Activated CD4-positive, alpha-beta T cell treated with anti-CD3 and anti-CD28 coated beads, Interleukin-2, amount 10 ng/mL, durations not matched to agents 7 days and 5 days (primary cell): Measurements from ENCODE around the gene TEX10. TPM values are rescaled to one million over a fixed set of nuclear protein-coding genes. Genes with fewer than 3 reads are reported as not detected.
"Not testable (repeated sequence)": the region's sequence is repeated elsewhere in the genome, so short reads cannot be mapped to it uniquely, and the experiment has no call there.

Experiments
- CTCF ChIA-PET: fragments of 350-600 bp; sonication (Branson Sonifier 250); formaldehyde crosslinking; loops from one replicate; lab custom pipeline; 2021; ENCODE audit warnings: antibody characterized with exemption; lab: Charles Lee
- POLR2A ChIA-PET: fragments of 350-600 bp; sonication (Branson Sonifier 250); formaldehyde crosslinking; loops from one replicate; lab custom pipeline; 2021; ENCODE audit warnings: antibody characterized with exemption; lab: Charles Lee
- DNase-seq: peaks from one replicate; pipeline ENCODE4 v3.0.0-alpha.2; 2020
- H3K27ac Mint-ChIP-seq: one replicate; pipeline ENCODE4 v1.8.0; 2021; ENCODE audit warnings: mild to moderate bottlenecking, moderate library complexity, mixed read lengths
- H3K27me3 Mint-ChIP-seq: one replicate; pipeline ENCODE4 v1.8.0; 2021; ENCODE audit warnings: mixed read lengths
- H3K36me3 Mint-ChIP-seq: one replicate; pipeline ENCODE4 v1.8.0; 2021; ENCODE audit warnings: low read depth, mixed read lengths
- H3K4me1 Mint-ChIP-seq: one replicate; pipeline ENCODE4 v1.8.0; 2021; ENCODE audit warnings: mixed read lengths
- H3K4me3 Mint-ChIP-seq: one replicate; pipeline ENCODE4 v1.8.0; 2021; ENCODE audit warnings: mild to moderate bottlenecking, moderate library complexity, mixed read lengths
- H3K9me3 Mint-ChIP-seq: one replicate; pipeline ENCODE4 v1.8.0; 2021; ENCODE audit warnings: mixed read lengths
- total RNA-seq, 2 experiments: library from RNA; stranded (reverse); gene quantifications; one replicate each; pipeline ENCODE4 v1.2.3, GENCODE V29; 2021

TEX10 gene
- 10 to 100 TPM; 18.5 to 20.1 TPM for total RNA-seq

DNA sequence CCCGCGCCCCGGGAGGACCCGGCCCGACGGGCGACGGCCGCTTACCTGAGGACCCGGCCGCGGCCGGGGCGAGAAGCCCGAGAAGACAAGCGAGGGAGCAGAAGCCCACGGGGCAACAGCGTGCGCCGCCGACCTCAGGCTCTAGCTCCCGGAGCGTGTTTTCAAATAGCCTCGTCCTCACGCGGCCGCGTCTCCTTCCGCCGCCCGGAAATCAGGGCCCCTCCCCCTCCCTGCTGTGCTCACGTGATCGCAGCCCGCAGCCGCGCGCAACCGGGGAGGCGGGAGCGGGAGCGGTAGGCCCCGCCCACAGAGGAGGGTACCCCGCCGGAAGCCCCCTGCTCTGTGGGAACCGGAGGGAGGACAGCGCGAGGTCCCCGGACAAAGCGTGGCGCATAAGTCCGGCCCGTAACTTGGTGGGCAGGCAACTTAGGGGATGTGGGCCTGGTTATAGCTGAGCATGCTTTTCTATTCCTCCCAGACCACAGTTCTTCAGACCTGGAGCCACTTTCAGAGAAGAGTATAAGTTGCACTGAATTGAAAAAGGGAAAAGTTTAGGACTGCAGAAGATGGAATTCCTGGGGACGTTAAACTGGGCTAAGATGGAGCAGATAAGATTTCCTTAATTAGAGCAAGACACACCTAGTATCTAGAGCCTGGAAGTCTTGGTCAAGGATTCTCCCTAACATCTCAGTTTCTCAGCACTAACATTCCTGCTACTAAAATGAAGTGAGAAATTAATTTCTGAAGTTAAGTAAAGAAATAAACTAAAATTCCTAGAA lies at the start of gene TEX10:
TSS of gene TEX10 (minus strand) at position 216 of the 779 bp plus-strand sequence. CDS start 3,579 bp downstream, outside the sequence.
- POLR2A ChIA-PET, result interaction anchor here (0.6 kb wide), 1 partner anchor 8 kb away, joined by 3 read pairs; no protein-coding TSS in a partner anchor
- CTCF ChIA-PET, result interaction anchor here (0.7 to 1.3 kb wide), 3 partner anchors 12 to 52 kb away, joined by 3 read pairs; no protein-coding TSS in a partner anchor
- no peaks in the 10 kb centered on the region for H3K27me3 Mint-ChIP-seq
- H3K9me3 Mint-ChIP-seq, result peaks cover 12% of the 10 kb centered on the region
- H3K4me1 Mint-ChIP-seq, result peaks cover 46% of the 10 kb centered on the region
- H3K36me3 Mint-ChIP-seq, result peaks cover 14% of the 10 kb centered on the region
- DNase-seq, result peak; percentile 88
- peak within 1 kb of the TSS; percentile 89 for H3K4me3 Mint-ChIP-seq
- H3K27ac Mint-ChIP-seq, result peak within 1 kb of the TSS; percentile 92

DNA sequence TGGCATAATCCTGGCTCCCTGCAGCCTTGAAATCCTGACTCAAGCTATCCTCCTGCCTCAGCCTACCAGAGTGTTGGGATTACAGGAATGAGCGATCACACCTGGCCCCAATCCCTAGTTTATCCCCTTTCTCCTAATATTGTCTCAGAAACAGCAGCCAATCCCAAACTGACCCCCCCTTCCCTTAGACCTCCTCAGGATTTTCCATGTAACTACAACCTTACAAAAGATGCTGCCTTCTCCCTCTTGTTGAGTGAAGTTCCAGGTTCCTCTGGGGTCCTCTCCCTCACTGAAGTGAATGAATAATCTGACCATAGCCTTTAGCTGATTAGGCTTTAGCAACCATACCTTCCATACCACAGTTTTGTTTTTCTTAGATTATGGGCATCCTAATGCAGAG lies 48.3 kb upstream of the TEX10 start:
- DNase-seq, result no peak
- H3K4me3 Mint-ChIP-seq, result no peak overlapping the region
- no peak overlapping the region for H3K27ac Mint-ChIP-seq
- no peaks in the 10 kb centered on the region for H3K9me3 Mint-ChIP-seq
- CTCF ChIA-PET, result interaction anchor here (1.1 kb wide), 1 partner anchor 15 kb away, joined by 5 read pairs; no protein-coding TSS in a partner anchor
- POLR2A ChIA-PET, result no interaction called here
- peaks cover 10% of the 10 kb centered on the region for H3K27me3 Mint-ChIP-seq
- H3K4me1 Mint-ChIP-seq, result no peaks in the 10 kb centered on the region
- no peaks in the 10 kb centered on the region for H3K36me3 Mint-ChIP-seq

DNA sequence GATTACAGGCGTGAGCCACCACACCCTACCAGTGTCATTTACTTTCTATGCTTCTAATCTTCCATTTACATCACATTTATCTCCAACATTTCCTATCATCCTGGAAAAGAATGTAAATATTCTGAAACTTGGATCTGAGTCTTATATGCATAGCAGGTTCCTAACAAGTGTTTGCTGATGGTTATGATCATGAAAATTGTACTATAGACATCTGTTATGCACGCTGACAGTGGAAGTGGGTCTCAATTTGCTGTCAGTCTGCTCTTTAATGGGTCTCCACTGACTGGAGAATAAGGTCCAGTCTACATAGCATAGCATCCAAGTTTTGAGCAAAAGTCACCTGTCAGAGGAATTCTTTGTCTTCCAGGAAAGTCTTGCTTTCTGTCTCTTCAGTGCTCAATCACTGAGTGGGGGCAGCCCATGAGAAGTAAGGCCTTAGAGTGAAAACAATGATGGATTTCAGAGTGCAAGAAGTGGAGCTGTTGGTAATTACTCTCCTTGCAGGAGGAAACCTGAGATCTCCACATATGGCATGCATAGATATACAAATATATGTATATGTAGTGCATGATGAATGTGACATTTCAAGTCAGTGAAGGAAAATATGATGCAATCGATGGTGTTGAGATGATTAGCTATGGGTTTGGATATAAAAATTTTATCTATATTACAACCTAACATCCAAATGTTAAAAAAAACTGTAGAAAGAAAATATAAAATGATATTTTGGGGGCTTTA lies 45.0 kb upstream of the TEX10 start:
- CTCF ChIA-PET, result no interaction called here

DNA sequence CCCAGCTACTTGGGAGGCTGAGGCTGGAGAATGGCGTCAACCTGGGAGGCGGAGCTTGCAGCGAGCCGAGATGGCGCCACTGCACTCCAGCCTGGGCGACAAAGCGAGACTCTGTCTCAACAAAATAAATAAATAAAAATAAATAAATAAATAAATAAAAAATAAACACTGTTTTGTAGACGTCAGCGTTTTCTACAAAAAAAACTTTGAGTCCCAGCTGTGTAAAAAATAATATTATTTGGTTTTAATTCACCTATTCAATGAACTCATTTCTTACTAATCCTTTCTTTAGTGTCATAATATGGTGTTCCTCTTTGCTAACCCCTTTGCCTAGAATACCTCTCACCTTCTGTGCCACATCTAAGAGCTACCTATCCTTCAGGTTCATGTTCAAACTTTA lies 44.0 kb upstream of the TEX10 start:
- no peaks in the 10 kb centered on the region for H3K36me3 Mint-ChIP-seq

More for the DNA sequence above, 45.0 kb upstream of the TEX10 start:
- POLR2A ChIA-PET, result no interaction called here
- peaks cover 10% of the 10 kb centered on the region for H3K27me3 Mint-ChIP-seq
- no peaks in the 10 kb centered on the region for H3K36me3 Mint-ChIP-seq
- no peak overlapping the region for H3K27ac Mint-ChIP-seq
- H3K9me3 Mint-ChIP-seq, result no peaks in the 10 kb centered on the region
- no peaks in the 10 kb centered on the region for H3K4me1 Mint-ChIP-seq
- no peak for DNase-seq
- no peak overlapping the region for H3K4me3 Mint-ChIP-seq

DNA sequence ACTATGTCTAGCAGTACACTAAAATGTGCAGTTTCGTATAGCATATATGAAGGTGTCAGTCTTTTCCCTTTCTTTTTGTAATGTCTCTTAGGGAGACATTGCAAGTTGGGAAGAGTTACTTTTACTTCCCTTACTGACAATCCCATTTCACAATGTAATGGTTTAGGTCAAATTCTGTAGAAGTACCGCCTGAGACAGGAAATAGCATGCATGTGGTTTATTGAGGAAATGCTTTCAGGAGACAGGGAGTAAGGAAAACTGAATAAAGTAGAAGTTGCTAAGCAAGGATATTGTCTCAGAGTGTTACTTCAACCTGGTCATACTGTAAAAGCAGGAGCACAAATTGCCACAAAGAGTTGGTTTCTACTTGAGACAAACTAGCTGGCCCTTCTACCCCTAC lies 42.1 kb upstream of the TEX10 start:
- Mint-ChIP-seq H3K27me3 (peaks cover 3% of the 10 kb centered on the region), H3K36me3 (no peaks in the 10 kb centered on the region), H3K4me3 (no peak overlapping the region), H3K27ac (no peak overlapping the region), H3K9me3 (peaks cover 3% of the 10 kb centered on the region), H3K4me1 (no peaks in the 10 kb centered on the region)
- POLR2A ChIA-PET, result no interaction called here
- DNase-seq, result no peak
- CTCF ChIA-PET, result no interaction called here

More for the DNA sequence above, 44.0 kb upstream of the TEX10 start:
- H3K27ac Mint-ChIP-seq, result no peak overlapping the region
- H3K9me3 Mint-ChIP-seq, result no peaks in the 10 kb centered on the region
- no peak overlapping the region for H3K4me3 Mint-ChIP-seq
- no peaks in the 10 kb centered on the region for H3K4me1 Mint-ChIP-seq
- CTCF ChIA-PET, result no interaction called here
- H3K27me3 Mint-ChIP-seq, result peaks cover 10% of the 10 kb centered on the region
- no peak for DNase-seq
- POLR2A ChIA-PET, result no interaction called here

DNA sequence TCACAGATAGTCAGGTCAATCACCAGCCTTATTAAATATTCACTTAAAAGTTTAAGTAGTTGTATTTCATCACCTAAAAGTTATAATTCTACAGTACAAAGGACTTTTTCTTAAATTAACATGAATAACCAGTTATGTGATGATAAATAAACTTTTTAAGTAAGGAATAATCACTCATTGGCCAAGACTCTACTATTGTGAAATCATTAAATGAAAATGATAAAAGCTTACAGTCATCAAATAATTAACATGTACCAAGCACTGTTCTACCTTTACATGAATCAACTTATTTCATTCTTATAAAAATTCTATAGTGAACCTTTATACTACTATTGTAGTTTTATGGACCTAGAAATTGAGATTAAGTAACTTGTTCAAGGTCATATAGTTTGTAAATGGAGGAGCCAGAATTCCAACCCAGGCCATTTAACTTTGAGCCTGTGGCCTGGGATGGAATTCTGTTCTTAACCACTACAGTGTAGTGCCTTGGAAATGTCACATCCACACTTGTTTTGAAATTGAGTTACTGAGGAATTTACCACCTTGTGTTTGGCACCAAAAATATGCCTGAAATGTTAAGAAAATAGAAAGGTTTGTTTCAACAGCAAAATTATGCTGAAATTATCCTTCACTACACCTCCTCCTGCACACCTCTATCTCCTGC lies 41.4 kb upstream of the TEX10 start:
- no peaks in the 10 kb centered on the region for H3K4me1 Mint-ChIP-seq
- POLR2A ChIA-PET, result no interaction called here
- no peak overlapping the region for H3K4me3 Mint-ChIP-seq
- H3K27me3 Mint-ChIP-seq, result peaks cover 3% of the 10 kb centered on the region
- peaks cover 3% of the 10 kb centered on the region for H3K9me3 Mint-ChIP-seq
- DNase-seq, result no peak
- no peaks in the 10 kb centered on the region for H3K36me3 Mint-ChIP-seq
- H3K27ac Mint-ChIP-seq, result no peak overlapping the region
- CTCF ChIA-PET, result no interaction called here

DNA sequence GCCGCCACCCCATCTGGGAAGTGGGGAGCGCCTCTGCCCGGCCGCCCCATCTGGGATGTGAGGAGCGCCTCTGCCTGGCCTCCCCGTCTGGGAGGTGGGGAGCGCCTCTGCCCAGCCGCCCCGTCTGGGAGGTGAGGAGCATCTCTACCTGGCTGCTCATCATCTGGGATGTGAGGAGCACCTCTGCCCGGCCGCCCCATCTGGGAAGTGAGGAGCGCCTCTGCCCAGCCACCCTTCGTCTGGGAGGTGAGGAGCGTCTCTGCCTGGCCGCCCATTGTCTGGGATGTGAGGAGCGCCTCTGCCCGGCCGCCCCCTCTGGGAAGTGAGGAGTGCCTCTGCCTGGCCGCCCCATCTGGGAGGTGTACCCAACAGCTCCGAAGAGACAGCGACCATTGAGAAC lies 40.2 kb upstream of the TEX10 start:
- H3K9me3 Mint-ChIP-seq, H3K4me3 Mint-ChIP-seq, H3K27me3 Mint-ChIP-seq, POLR2A ChIA-PET, H3K27ac Mint-ChIP-seq, CTCF ChIA-PET, H3K4me1 Mint-ChIP-seq, H3K36me3 Mint-ChIP-seq, DNase-seq: not testable (repeated sequence)

DNA sequence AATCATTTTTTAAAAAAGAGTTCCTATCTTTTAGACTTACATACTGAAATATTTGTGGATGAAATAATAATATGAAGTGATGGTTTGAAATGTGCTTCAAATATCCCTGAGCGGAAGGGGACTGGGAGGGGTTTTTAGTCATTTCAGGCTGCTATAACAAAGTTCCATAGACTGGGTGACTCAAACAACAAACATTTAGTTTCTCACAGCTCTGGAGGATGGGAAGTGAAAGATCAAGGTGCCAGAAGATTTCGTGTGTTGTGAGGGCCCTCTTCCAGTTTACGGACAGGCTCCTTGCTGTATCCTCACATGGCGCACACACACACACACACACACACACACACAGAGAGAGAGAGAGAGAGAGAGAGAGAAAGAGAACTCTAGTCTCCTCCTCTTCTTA lies 27.1 kb upstream of the TEX10 start:
- ChIA-PET CTCF (no interaction called here), POLR2A (no interaction called here)
- Mint-ChIP-seq H3K9me3 (peaks cover 2% of the 10 kb centered on the region), H3K27me3 (no peaks in the 10 kb centered on the region), H3K4me1 (no peaks in the 10 kb centered on the region), H3K27ac (no peak overlapping the region), H3K36me3 (no peaks in the 10 kb centered on the region), H3K4me3 (no peak overlapping the region)
- DNase-seq, result no peak

DNA sequence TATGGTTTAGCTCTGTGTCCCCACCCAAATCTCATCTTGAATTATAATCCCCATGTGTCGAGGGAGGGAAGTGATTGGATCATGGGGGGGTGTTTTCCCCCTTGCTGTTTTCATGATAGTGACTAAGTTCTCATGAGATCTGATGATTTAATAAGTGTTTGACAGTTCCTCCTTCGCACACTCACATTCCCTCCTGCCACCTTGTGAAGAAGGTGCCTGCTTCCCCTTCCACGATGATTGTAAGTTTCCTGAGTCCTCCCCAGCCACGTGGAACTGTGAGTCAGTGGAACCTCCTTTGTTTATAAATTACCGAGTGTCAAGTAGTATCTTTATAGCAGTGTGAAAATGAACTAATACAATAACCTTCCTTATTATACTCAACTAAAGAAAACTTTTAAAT lies 24.3 kb upstream of the TEX10 start:
- H3K27ac Mint-ChIP-seq, result no peak overlapping the region
- DNase-seq, result no peak
- no peaks in the 10 kb centered on the region for H3K36me3 Mint-ChIP-seq
- ChIA-PET CTCF (no interaction called here), POLR2A (no interaction called here)
- no peaks in the 10 kb centered on the region for H3K9me3 Mint-ChIP-seq
- no peaks in the 10 kb centered on the region for H3K27me3 Mint-ChIP-seq
- H3K4me1 Mint-ChIP-seq, result no peaks in the 10 kb centered on the region
- no peak overlapping the region for H3K4me3 Mint-ChIP-seq

DNA sequence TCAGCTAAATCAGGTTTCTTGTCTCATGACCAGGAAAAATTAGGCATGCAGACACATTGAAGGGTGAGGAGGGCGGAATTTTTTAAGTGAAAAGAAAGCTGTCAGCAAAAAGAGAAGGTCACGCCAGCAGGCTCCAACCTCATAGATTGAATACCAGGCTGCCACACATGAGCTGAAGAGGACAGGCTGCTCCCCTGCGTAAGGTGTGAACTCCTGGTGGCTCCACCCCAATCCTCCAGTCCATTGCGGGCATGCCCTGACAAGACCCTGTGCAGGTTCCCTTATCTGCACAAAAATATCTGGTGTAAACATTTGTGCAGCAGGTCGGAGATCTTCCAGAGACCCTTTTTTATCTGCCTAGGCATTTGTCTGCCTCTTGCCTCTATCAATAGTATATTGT lies 22.9 kb upstream of the TEX10 start:
- ChIA-PET POLR2A (no interaction called here), CTCF (interaction anchor here (0.9 kb wide), 1 partner anchor 9 kb away, joined by 3 read pairs; no protein-coding TSS in a partner anchor)
- no peak for DNase-seq
- H3K4me3 Mint-ChIP-seq, result no peak overlapping the region
- no peak overlapping the region for H3K27ac Mint-ChIP-seq
- no peaks in the 10 kb centered on the region for H3K27me3 Mint-ChIP-seq
- H3K4me1 Mint-ChIP-seq, result no peaks in the 10 kb centered on the region
- H3K9me3 Mint-ChIP-seq, result no peaks in the 10 kb centered on the region
- no peaks in the 10 kb centered on the region for H3K36me3 Mint-ChIP-seq

DNA sequence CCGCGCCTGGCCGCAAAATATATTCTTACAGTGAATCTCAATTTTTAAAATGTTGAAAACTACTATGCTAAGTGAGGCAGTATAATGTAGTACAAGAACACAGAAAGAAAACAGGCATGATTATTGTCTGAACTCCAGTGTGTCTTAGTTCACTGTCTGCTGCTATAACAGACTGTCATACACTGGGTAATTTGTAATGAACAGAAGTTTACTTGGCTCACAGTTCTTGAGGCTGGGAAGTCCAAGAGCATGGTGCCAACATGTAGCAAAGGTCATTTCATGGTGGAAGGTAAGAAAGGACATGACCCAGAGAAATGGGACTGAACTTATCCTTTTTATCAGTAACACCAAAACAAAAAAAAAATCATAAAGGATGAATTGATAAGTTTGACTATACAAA lies 19.9 kb upstream of the TEX10 start:
- no peak overlapping the region for H3K27ac Mint-ChIP-seq

DNA sequence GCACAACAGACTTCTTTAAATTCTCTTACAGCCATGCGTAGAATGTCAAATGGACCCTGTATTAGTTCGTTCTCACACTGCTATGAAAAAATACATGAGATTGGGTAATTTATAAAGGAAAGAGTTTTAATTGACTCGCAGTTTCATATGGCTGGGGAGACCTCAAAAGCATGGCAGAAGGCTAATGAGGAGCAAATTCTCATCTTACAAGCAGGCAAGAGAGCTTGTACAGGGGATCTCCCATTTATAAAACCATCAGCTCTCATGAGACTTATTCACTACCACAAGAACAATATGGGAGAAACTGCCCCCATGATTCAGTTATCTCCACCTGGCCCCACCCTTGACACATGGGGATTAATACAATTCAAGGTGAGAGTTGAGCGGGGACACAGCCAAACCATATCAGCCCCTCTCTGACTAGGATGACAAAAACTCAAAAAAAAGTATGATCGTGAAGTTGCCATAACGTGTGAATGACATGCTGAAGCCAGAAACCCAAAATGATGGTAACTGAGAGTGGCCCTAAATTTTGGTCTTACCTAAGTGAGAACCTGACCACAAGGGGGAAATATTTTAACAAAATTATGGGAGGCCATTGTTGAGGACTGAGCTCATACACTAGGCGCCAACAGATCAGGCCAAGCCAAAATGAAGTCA lies 17.5 kb upstream of the TEX10 start:
- POLR2A ChIA-PET, result no interaction called here
- no peak overlapping the region for H3K4me3 Mint-ChIP-seq
- CTCF ChIA-PET, result no interaction called here
- H3K27me3 Mint-ChIP-seq, result no peaks in the 10 kb centered on the region
- peaks cover 13% of the 10 kb centered on the region for H3K9me3 Mint-ChIP-seq
- no peak for DNase-seq
- no peaks in the 10 kb centered on the region for H3K36me3 Mint-ChIP-seq
- no peaks in the 10 kb centered on the region for H3K4me1 Mint-ChIP-seq
- no peak overlapping the region for H3K27ac Mint-ChIP-seq

More for the DNA sequence above, 19.9 kb upstream of the TEX10 start:
- no peaks in the 10 kb centered on the region for H3K27me3 Mint-ChIP-seq
- no peak for DNase-seq
- no peaks in the 10 kb centered on the region for H3K4me1 Mint-ChIP-seq
- H3K36me3 Mint-ChIP-seq, result no peaks in the 10 kb centered on the region
- ChIA-PET CTCF (no interaction called here), POLR2A (no interaction called here)
- no peak overlapping the region for H3K4me3 Mint-ChIP-seq
- H3K9me3 Mint-ChIP-seq, result peaks cover 13% of the 10 kb centered on the region
